IMR-90 (cell line): ENCODE measurements around the gene MED12L. TPM values are rescaled to one million over a fixed set of nuclear protein-coding genes. Genes with fewer than 3 reads are reported as not detected.

ENCODE experiments used
- ATAC-seq: fragments of 200-7000 bp; cut with Tn5 transposase; 2 replicates; pipeline ENCODE4 v1.9.1; 2020; ENCODE audit warnings: low read depth, mild to moderate bottlenecking, moderate library complexity
- BruUV-seq: library from RNA; stranded (reverse); fragments of 400-500 nt; replicated peaks from 2 replicates; lab custom pipeline; 2021; lab: Mats Ljungman, UMichigan
- CTCF ChIA-PET: fragments of 300-600 bp; formaldehyde crosslinking; extraction: SDS; loops from one replicate; lab custom pipeline; 2021; ENCODE audit warnings: antibody characterized with exemption; lab: Yijun Ruan, JAX
- POLR2A ChIA-PET: fragments of 300-600 bp; sonication (Branson Sonifier 250); formaldehyde crosslinking; loops from one replicate; lab custom pipeline; 2022; ENCODE audit warnings: antibody characterized with exemption; ENCODE audit not compliant: unreplicated experiment; lab: Charles Lee
- DNase-seq: peaks from one replicate; pipeline ENCODE4 v3.0.0; 2013
- H2AFZ ChIP-seq: replicated peaks from 2 replicates; pipeline ENCODE3; 2013; ENCODE audit warnings: low read length, mild to moderate bottlenecking; ENCODE audit not compliant: poor library complexity
- H2AK5ac ChIP-seq: 2 replicates; pipeline ENCODE4 v1.6.1; 2013; ENCODE audit warnings: low read depth, low read length, inconsistent platforms
- H2AK9ac ChIP-seq: replicated peaks from 2 replicates; pipeline ENCODE3; 2013; ENCODE audit warnings: mild to moderate bottlenecking, low read depth, low read length, moderate library complexity; ENCODE audit not compliant: poor library complexity
- H2BK120ac ChIP-seq: 2 replicates; pipeline ENCODE4 v1.6.1; 2013; ENCODE audit warnings: low read depth, low read length, inconsistent platforms
- H2BK15ac ChIP-seq: 3 replicates; pipeline ENCODE4 v1.6.1; 2013; ENCODE audit warnings: low read depth, low read length, inconsistent platforms
- H2BK20ac ChIP-seq: 2 replicates; pipeline ENCODE4 v1.6.1; 2013; ENCODE audit warnings: low read depth, mild to moderate bottlenecking, inconsistent platforms, low read length, moderate library complexity
- H2BK5ac ChIP-seq: 2 replicates; pipeline ENCODE4 v1.6.1; 2013; ENCODE audit warnings: mild to moderate bottlenecking, low read depth, low read length, inconsistent platforms; ENCODE audit not compliant: poor library complexity, severe bottlenecking
- H3K14ac ChIP-seq: replicated peaks from 2 replicates; pipeline ENCODE4 v1.6.1; 2013; ENCODE audit warnings: low read depth, low read length, inconsistent platforms
- H3K18ac ChIP-seq: 2 replicates; pipeline ENCODE4 v1.6.1; 2013; ENCODE audit warnings: low read depth, low read length, control low read depth
- H3K23ac ChIP-seq: 2 replicates; pipeline ENCODE4 v1.6.1; 2013; ENCODE audit warnings: low read depth, low read length, inconsistent platforms
- H3K27ac ChIP-seq: 2 replicates; pipeline ENCODE4 v1.5.1; 2013; ENCODE audit warnings: mild to moderate bottlenecking, control low read depth, low read length; ENCODE audit not compliant: insufficient read depth
- H3K27me3 ChIP-seq: 2 replicates; pipeline ENCODE4 v1.6.1; 2013; ENCODE audit warnings: low read length; ENCODE audit not compliant: control insufficient read depth, insufficient read depth
- H3K36me3 ChIP-seq: 2 replicates; pipeline ENCODE4 v1.6.1; 2013; ENCODE audit warnings: low read length, mixed read lengths; ENCODE audit not compliant: control insufficient read depth, insufficient read depth
- H3K4ac ChIP-seq: 2 replicates; pipeline ENCODE4 v1.6.1; 2013; ENCODE audit warnings: low read depth, low read length, inconsistent platforms
- H3K4me1 ChIP-seq: 2 replicates; pipeline ENCODE4 v1.6.1; 2013; ENCODE audit warnings: low read length, mixed read lengths; ENCODE audit not compliant: control insufficient read depth, insufficient read depth
- H3K4me2 ChIP-seq: 2 replicates; pipeline ENCODE4 v1.6.1; 2013; ENCODE audit warnings: low read depth, mild to moderate bottlenecking, control low read depth, low read length, moderate library complexity
- H3K4me3 ChIP-seq: 2 replicates; pipeline ENCODE4 v1.5.1; 2013; ENCODE audit warnings: low read depth, mild to moderate bottlenecking, control low read depth, low read length, moderate library complexity; ENCODE audit not compliant: insufficient read depth
- H3K56ac ChIP-seq: 2 replicates; pipeline ENCODE4 v1.6.1; 2013; ENCODE audit warnings: low read length, inconsistent platforms; ENCODE audit not compliant: insufficient read depth; ENCODE audit errors: extremely low read depth
- H3K79me1 ChIP-seq, 2 experiments: 2 replicates each; pipeline ENCODE4 v1.6.1; 2013; ENCODE audit warnings: low read length in 2 of 2, inconsistent platforms in 1 of 2, low read depth in 1 of 2
- H3K9ac ChIP-seq: 2 replicates; pipeline ENCODE4 v1.6.1; 2013; ENCODE audit warnings: low read depth, low read length, control low read depth
- H3K9me1 ChIP-seq: 2 replicates; pipeline ENCODE4 v1.6.1; 2013; ENCODE audit warnings: low read length, inconsistent platforms; ENCODE audit not compliant: insufficient read depth
- H3K9me3 ChIP-seq: 2 replicates; pipeline ENCODE4 v1.6.1; 2013; ENCODE audit warnings: low read length; ENCODE audit not compliant: control insufficient read depth, insufficient read depth
- H4K20me1 ChIP-seq: 2 replicates; pipeline ENCODE4 v1.6.1; 2013; ENCODE audit warnings: low read length, inconsistent platforms; ENCODE audit not compliant: insufficient read depth
- H4K5ac ChIP-seq: 2 replicates; pipeline ENCODE4 v1.6.1; 2013; ENCODE audit warnings: mild to moderate bottlenecking, low read depth, low read length, control low read depth
- H4K8ac ChIP-seq, 2 experiments: 2 replicates each; pipeline ENCODE4 v1.6.1; 2013; ENCODE audit warnings: low read depth in 2 of 2, low read length in 2 of 2, control low read depth in 1 of 2, inconsistent platforms in 1 of 2
- H4K91ac ChIP-seq: 2 replicates; pipeline ENCODE4 v1.6.1; 2013; ENCODE audit warnings: low read depth, low read length, inconsistent platforms; ENCODE audit not compliant: insufficient read depth
- BHLHE40 ChIP-seq: fragments of 150-350 bp; IDR thresholded peaks from 2 replicates; pipeline ENCODE4 v1.6.1; 2016; ENCODE audit warnings: mild to moderate bottlenecking, low read depth, low read length
- WGBS, 2 experiments: methylation state at CpG; one replicate each; pipeline versions ENCODE4 v1.1.5 to v1.1.7; 2013; ENCODE audit warnings: missing lambda C conversion rate in 2 of 2; ENCODE audit not compliant: insufficient read length in 1 of 2; ENCODE audit errors: extremely low coverage in 2 of 2; 5-methylcytosine and 5-hydroxymethylcytosine counted together
- dilution Hi-C: fragments of 300-500 bp; cut with HindIII; formaldehyde crosslinking; loops from one replicate; pipeline ENCODE4 v1.14.3; 2018; ENCODE audit warnings: low sequenced_read_pairs; ENCODE audit not compliant: unreplicated experiment
- in situ Hi-C: fragments of 300-500 bp; cut with MboI; formaldehyde crosslinking; loops from 3 replicates; pipeline ENCODE4 v1.14.3; 2019; ENCODE audit warnings: low sequenced_read_pairs, inconsistent platforms, mixed read lengths
- intact Hi-C: fragments of 100-400 bp; cut with micrococcal nuclease; formaldehyde crosslinking; loops from 2 replicates; pipeline ENCODE4 v1.10.0; 2022
- polyA plus RNA-seq, 3 experiments: library from polyadenylated mRNA; depleted of rRNA; stranded (reverse); fragments of >200 nt; gene quantifications; 2 replicates each; pipeline ENCODE4 v1.2.3, GENCODE V29; 2012; ENCODE audit warnings: low replicate concordance in 1 of 3
- total RNA-seq: library from RNA; depleted of rRNA; stranded (reverse); fragments of >200 nt; gene quantifications from 2 replicates; pipeline ENCODE4 v1.2.3, GENCODE V29; 2012
- TF ChIP-seq, protein P1 (sequence below): conservative IDR thresholded peaks from 2 replicates; pipeline ENCODE4 v1.5.1; 2012; ENCODE audit warnings: mild to moderate bottlenecking, low read depth, low read length, improper control_type of control experiment

Gene MED12L
- total and polyA plus RNA-seq, 2 of the 4 experiments (the other 2 are of a cell fraction): 0.05 to 0.18 TPM

GRCh38 chr3:151285940-151286339 lies 200.5 kb downstream of the MED12L start:
- Histone ChIP-seq H3K23ac (no peak overlapping the region), H3K4me2 (no peak overlapping the region), H3K9me3 (no peaks in the 10 kb centered on the region), H3K79me1 (no peaks in the 10 kb centered on the region), H3K36me3 (no peaks in the 10 kb centered on the region), H2BK15ac (no peak overlapping the region), H3K27ac (no peak overlapping the region), H3K9ac (no peak overlapping the region), H3K56ac (no peak overlapping the region), H2AK9ac (no peak overlapping the region), H3K14ac (no peak overlapping the region; the same call in 1 of the 2 replicates), H4K5ac (no peak overlapping the region; the same call in 1 of the 2 replicates), H2BK20ac (peak overlapping the region; percentile 62), H3K9me1 (no peaks in the 10 kb centered on the region), H2BK120ac (peak overlapping the region; percentile 5), H4K8ac (no peak overlapping the region), H4K91ac (0 out of 2 replicates have a peak overlapping the region, but pooled peaks have one; percentile 25), H3K4me1 (peaks cover 3% of the 10 kb centered on the region; the same call in 1 of the 2 replicates), H3K4ac (no peak overlapping the region), H4K20me1 (no peaks in the 10 kb centered on the region), H3K4me3 (no peak overlapping the region), H3K18ac (peak overlapping the region; percentile 39; the same call in 1 of the 2 replicates), H2BK5ac (no peak overlapping the region), H3K27me3 (no peaks in the 10 kb centered on the region), H2AFZ (peak overlapping the region; percentile 37), H2AK5ac (0 out of 2 replicates have a peak overlapping the region, but pooled peaks have one; percentile 67)
- ChIA-PET POLR2A (no interaction called here), CTCF (no interaction called here)
- no TSS peak for BruUV-seq
- dilution Hi-C loops (no loop called here), in situ Hi-C loops (no loop called here), intact Hi-C loops (loop anchor here (10.0 kb wide), 1 partner anchor 521 kb away; the partner anchor contains the start of gene SIAH2)
- no peak for ATAC-seq
- WGBS, 2 experiments: no CpG with 5 or more reads among the region's 1 CpG
- TF ChIP-seq, protein P1, sequence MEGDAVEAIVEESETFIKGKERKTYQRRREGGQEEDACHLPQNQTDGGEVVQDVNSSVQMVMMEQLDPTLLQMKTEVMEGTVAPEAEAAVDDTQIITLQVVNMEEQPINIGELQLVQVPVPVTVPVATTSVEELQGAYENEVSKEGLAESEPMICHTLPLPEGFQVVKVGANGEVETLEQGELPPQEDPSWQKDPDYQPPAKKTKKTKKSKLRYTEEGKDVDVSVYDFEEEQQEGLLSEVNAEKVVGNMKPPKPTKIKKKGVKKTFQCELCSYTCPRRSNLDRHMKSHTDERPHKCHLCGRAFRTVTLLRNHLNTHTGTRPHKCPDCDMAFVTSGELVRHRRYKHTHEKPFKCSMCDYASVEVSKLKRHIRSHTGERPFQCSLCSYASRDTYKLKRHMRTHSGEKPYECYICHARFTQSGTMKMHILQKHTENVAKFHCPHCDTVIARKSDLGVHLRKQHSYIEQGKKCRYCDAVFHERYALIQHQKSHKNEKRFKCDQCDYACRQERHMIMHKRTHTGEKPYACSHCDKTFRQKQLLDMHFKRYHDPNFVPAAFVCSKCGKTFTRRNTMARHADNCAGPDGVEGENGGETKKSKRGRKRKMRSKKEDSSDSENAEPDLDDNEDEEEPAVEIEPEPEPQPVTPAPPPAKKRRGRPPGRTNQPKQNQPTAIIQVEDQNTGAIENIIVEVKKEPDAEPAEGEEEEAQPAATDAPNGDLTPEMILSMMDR: no peak
- TF ChIP-seq BHLHE40: no peak
- no peak for DNase-seq
